Superior temporal gyrus (tissue), 1 donor: ENCODE data around the gene TTC28.
"Not testable (repeated sequence)": the region's sequence is repeated elsewhere in the genome, so short reads cannot be mapped to it uniquely, and the experiment has no call there.

Source experiments
- DNase-seq: peaks from one replicate; pipeline ENCODE4 v3.0.0-alpha.2; 2016; ENCODE audit errors: extremely low spot score

Gene TTC28

GRCh38 chr22:28231441-28231840 lies 448.2 kb downstream of the TTC28 start:
- DNase-seq = no peak

- DNase-seq = no peak
Observed at GRCh38 chr22:28230671-28231070, 449.0 kb downstream of the TTC28 start.

DNA sequence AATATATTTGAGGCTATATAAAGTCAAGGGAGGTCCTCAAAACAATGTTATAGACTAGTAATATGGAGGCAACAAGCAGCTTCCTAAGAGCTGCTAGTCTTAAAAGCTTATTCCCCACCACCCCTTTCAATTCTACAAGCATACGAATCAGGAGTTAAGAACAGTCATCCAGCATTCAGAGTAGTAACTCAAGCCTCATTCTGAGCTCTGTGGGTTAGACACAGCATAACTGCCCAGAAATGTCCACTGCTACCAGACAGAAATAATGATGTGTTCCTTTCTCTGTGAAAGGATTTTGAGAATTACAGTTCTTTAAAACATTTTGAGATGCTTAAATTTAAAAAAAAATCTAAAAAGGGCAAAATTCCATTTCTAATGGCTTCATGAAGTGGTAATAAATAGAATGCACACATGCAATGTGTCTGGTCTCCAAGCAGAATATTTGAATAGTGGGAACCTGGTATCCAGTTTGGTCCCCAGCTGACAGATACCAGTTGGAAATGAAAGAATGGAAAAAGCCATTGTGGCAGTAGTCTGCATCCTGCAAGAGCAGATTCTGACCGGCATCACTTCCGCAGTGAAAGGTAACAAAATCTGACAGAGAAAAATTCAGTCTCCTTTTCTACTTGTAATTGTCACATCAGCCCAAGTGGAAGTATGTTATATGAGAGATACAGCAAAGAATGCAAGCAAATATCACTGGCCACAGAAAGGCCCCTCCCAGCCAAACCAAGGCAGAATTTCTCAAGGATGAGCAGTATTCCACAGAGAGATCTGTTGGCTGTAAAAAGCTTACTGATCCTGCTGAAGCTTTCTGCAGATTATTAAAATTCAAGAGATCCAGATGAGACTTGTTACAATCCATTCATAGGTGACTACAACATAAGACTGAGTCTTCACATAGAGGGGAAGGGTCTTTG lies 449.8 kb downstream of the TTC28 start:
- DNase-seq = no peak

DNA sequence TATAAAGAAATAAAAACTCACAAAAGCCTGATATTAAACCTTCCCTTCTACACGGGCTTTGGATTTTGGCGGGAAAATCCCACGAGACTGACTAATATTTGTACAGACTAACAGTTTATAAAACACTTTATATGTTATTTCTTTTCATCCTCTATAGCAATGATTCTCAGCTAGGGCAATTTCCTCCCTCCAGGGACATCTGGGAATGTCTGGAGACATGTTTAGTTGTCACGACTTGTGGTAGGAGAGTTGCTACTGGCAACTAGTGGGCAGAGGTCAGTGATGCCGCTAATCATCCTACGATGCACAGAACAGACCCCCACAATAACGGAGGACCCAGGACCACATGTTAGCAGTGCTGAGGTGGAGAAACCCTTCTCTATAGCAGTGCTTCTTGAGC lies 455.8 kb downstream of the TTC28 start:
- no peak for DNase-seq

DNA sequence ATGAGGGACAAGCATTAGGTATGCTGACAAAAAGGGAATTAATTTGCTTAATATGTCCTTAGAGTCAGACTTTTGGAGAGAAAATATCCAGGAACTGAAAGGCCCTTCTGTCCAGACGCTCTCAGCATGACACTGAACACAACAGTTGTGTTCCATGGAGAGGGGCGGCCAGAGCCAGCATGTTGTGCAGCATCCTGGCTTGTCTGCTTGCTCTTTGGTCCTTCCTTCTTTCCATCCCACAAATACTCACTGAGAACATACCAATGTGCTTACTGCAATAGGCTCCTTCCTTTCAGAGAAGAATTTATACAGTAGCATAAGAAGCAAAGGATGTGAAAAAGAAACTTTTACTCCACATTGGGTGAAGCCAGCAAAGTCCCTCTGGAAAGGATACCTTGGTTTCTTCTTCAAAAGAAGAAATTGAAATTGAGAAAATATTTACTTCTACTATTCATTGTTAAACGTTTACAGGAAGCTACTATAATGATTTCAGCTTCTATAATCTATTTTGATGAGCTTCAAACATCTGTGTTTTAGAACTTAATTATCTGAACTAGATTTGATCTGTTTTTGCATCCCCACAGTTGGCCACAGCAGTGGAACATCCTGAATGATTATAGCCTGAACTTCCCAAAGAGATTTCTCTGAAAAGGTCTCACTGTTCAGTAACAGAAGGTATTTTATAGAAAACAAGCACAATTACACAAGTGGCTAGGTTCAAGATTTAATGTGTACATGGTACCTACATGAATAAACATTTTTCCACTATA lies 456.5 kb downstream of the TTC28 start:
- DNase-seq = no peak

DNA sequence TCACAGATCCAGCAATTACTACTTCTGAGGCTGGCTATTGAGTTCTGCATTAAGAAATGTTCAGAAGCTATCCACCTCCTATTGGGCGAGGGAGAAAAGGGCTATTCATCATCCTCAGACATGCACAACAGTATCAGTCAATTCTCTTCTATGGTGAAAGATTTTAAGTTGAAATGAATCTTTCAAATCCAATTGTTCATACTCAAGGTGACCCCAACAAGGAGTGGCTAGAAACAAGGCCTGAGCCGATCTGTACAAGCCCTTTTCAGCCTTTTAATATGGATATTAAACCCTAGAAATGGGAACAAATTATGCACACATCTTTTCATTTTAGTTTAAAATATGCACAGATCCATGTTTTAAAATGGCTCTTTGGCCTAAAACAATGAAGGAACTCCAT lies 457.1 kb downstream of the TTC28 start:
- no peak for DNase-seq

DNA sequence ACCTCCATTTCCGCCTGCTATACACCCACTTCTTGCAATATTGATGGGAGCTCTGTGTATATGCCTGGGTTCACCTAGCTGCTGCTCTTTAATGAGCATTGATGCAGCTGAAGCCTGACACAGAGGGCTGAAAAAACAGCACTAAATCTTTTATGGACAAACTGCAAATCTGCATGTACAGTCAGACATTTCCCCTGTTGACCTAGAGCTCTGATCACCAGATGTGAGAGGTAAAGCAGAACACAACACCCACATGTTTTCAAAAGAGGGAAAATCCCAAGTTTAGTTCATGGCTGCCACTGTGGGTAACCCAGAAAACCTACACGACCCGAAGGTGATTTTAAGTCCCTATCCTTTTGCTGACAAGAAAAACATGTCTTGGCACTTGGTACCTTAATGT lies 457.6 kb downstream of the TTC28 start:
- no peak for DNase-seq

- DNase-seq = no peak
Observed at GRCh38 chr22:28220626-28221363, 458.8 kb downstream of the TTC28 start.

- DNase-seq = no peak
Observed at GRCh38 chr22:28217277-28217676, 462.4 kb downstream of the TTC28 start.

GRCh38 chr22:28214750-28215149 lies 464.9 kb downstream of the TTC28 start:
- not testable (repeated sequence) for DNase-seq

DNA sequence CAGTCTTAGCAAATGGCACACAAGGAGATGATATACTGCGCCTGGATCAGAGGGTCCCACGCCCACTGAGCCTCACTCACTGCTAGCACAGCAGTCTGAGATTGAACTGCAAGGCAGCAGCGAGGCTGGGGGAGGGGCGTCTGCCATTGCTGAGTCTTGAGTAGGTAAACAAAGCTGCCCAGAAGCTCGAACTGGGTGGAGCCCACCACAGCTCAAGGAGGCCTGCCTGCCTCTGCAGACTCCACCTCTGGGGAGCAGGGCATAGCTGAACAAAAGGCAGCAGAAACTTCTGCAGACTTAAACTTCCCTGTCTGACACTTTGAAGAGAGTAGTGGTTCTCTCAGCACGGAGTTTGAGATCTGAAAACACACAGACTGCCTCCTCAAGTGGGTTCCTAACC lies 470.2 kb downstream of the TTC28 start:
- not testable (repeated sequence) for DNase-seq

GRCh38 chr22:28208787-28209186 lies 470.9 kb downstream of the TTC28 start:
- no peak for DNase-seq

GRCh38 chr22:28208036-28208435 lies 471.6 kb downstream of the TTC28 start:
- DNase-seq = no peak

GRCh38 chr22:28207281-28208030 lies 472.2 kb downstream of the TTC28 start:
- no peak for DNase-seq

GRCh38 chr22:28205926-28206325 lies 473.7 kb downstream of the TTC28 start:
- DNase-seq = no peak

DNA sequence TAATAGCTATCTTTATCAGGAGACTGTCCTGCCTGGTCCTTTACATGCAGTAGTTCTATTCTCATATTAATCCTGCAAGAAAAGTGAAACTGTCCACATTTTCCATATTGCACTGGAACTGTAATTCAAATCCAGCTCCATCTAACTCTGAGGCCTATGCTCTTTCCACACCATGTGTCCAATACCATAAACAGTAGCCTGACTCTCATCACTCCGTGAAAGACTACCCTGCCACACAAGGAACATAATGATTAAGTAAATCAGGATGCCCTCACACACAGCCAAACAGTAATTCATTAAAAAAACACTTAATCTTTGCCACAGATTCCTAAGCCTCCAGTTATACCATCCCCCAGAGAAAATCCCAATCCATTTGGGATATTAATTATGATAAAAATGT lies 475.3 kb downstream of the TTC28 start:
- no peak for DNase-seq

DNA sequence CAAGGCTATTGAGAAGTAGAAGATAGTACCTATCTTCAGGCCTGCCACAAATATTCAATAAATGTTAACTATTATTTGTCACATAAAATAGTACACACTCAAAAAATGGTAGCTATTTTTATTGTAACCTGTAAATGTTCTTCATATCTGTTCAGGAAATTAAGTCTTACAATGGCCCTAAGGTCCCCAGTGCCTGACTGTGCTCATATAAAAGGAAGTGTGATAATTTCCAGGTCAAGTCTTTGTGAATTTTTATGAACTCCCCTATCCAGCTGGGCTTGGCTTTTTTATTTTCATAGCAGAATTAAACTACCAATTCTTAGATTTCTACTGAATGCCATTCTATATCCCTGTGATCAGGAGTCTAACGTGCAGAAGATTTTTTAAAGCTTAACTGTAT lies 476.4 kb downstream of the TTC28 start:
- DNase-seq = no peak

DNA sequence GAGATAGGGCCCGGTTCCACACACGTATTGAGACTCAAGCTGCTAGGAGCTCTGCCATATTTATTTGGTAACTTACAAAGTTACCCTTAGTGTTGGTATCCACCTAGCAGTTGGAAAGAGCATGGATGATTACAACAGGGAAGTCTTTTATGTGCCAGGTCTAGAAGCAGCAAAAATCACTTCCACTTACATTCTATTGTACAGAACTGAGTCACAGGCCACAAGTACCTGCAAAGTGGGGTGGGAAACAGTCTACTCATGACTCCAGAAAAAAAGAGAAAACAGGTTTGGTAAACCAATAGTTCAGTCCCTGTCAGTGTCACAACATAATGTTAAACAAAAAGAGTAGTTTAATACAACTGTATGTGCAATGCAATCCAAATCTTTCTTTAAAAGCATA lies 480.9 kb downstream of the TTC28 start:
- DNase-seq = no peak

DNA sequence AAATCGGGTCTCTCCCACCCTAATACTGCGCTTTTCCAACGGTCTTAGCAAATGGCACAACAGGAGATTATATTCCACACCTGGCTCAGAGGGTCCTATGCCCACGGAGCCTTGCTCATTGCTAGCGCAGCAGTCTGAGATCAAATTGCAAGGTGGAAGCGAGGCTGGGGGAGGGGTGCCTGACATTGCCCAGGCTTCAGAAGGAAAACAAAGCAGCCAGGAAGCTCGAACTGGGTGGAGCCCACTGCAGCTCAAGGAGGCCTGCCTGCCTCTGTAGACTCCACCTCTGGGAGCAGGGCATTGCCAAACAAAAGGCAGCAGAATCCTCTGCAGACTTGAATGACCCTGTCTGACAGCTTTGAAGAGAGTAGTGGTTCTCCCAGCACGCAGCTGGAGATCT lies 488.1 kb downstream of the TTC28 start:
- not testable (repeated sequence) for DNase-seq

DNA sequence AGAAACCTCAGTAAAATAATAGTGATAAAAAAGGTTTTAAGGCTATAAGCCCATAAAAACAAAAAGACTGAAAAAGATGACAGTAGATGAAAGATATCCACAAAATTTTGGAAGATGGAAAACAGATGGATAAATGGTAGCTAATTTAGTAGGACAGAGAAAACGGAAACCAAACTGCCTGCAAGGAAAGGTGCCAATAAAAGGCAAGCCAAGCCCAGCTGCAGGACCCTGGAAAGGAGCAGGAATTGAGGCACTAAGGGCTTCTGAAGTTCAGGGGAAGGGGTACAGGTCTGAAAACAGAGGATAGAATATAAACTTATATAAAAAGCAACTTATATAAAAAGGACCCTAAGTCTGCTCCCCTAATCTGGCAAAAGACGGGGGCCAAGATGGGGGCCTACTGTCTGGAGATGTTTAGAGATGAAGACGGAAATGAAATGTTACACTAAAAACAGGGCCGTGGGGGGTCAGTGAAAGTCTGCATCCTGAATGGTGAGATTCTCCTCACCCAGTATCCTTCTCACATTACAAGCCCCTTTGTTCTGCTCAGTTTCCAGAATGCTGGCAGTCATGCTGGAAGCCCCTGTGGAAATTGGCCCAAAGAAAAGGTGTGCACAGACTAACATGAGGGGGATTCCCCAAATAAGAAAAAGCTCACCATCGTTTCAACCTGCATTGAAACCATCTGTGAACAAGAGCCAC lies 491.3 kb downstream of the TTC28 start:
- DNase-seq = no peak

GRCh38 chr22:28187612-28188011 lies 492.0 kb downstream of the TTC28 start:
- no peak for DNase-seq
